Measurements from ENCODE around the gene TNFSF10.

Gene TNFSF10

GRCh38 chr3:172515130-172515918, 7.9 kb downstream of the TNFSF10 start:
- no peak for DNase-seq

GRCh38 chr3:172514678-172515077, 8.6 kb downstream of the TNFSF10 start:
- DNase-seq = no peak

GRCh38 chr3:172513488-172513887, 9.7 kb downstream of the TNFSF10 start:
- no peak for DNase-seq

GRCh38 chr3:172511783-172512762, 11.2 kb downstream of the TNFSF10 start:
- peak; percentile 66 for DNase-seq

- DNase-seq = no peak
Observed at GRCh38 chr3:172506094-172506493, 17.1 kb downstream of the TNFSF10 start.

GRCh38 chr3:172501540-172501939, 21.7 kb downstream of the TNFSF10 start:
- no peak for DNase-seq

DNA sequence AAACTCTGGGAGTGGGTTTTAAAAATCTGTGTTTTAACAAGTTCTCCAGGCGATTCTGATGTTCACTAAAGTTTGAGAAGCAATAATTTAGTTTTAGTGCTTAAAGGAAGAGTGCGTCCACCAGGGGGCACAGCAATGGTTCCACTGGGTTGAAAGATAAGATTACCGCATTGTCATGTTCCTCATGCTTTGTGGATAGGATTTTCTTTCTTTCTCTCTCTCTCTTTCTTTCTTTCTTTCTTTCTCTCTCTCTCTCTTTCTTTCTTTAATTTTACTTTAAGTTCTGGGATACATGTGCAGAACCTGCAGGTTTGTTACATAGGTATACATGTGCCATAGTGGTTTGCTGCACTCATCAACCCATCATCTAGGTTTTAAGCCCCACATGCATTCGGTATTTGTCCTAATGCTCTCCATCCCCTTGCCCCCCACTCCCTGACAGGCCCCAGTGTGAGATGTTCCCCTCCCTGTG, 33.0 kb downstream of the TNFSF10 start:
- peak; percentile 85 for DNase-seq

GRCh38 chr3:172478116-172478515, 45.1 kb downstream of the TNFSF10 start:
- DNase-seq = no peak

- DNase-seq = no peak
Observed at GRCh38 chr3:172476347-172476746, 46.9 kb downstream of the TNFSF10 start.

- DNase-seq = no peak
Observed at GRCh38 chr3:172475703-172476102, 47.5 kb downstream of the TNFSF10 start.

- no peak for DNase-seq
Observed at GRCh38 chr3:172471903-172472302, 51.3 kb downstream of the TNFSF10 start.

DNA sequence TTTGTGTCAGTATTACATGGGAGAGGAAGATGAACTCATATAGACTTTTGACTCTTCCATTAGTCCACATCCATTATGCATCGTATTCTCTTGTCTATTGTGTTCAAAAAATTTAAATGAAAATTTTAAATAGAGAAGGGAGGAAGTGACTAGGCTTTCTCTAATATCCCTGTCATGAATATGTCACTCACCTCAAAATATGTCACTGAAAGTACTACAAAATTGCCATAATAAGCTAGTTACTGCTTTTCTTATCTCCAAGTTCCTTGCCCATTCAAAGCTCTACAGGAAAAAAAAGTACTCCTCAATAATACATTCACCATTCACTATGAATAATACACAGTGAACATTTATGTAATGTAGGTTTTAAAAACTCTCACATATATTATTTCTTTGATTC, 52.6 kb downstream of the TNFSF10 start:
- no peak for DNase-seq

DNA sequence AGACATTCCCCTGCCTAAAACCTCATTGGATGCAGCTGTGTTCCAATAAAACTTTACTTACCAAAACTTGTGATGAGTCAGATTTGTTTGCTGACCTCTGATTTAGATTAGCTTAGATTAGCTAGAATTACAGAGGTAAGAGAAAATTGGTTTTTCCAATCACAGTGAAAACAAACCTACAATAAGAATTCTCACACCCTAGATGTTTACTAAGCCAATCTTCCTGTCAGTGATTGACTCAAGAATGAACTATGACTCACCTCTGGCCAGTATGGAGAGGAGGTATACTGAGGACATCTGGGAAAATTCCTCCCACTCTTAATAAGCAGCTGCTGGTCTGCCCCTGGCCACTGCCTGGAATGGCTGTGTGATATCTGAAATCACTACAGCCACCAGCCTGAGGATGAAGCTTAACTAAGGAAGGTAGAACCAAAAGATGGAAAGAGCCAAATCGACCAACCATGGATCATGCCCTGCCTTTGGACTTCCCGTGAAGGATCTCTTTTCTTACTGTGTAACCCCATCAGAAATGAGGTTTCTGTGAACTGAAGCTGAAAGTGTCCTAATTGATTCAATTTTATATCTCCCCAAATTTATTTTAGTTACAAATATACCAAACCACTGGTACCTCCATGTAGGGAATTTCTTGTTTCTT, 55.9 kb downstream of the TNFSF10 start:
- no peak for DNase-seq

DNA sequence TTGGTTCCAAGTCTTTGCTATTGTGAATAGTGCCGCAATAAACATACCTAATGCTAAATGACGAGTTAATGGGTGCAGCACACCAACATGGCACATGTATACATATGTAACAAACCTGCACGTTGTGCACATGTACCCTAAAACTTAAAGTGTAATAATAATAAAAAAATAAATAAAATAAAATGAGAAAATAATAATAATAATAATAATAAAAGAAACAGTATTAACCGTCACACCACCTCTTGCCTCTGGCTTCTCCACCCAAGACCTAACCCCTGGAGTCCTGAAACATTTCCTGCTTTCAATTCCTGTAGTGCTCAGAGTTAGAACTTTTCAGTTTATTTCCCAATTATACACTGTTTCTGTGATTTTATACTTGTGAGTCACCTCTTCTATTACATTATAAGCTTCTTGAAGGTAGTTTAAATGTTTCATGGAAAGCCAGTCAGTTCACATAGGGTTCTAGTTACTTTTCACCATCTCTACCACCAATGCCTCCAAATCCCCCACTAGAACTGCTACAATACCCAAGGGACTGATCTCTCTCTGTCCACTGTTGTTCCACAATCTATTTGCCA, 56.6 kb downstream of the TNFSF10 start:
- DNase-seq = no peak

DNA sequence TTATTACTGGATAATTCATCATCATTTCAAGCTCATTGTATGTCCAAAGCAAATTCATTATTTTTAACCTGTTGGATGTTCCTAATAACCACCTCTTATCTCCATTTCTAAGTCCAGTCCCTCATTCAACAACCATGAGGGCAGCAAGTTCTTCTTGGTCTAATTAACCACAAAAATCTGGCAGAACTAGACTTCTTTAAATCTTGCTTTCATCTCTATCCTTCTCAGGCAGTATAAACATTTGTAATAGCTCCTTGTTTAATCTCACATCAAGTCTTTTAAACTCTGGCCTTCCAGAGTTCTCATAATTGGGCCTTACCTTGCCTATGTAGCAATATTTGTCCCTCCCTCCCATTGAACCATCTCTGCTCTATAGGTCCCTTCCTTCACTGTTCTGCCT, 57.9 kb downstream of the TNFSF10 start:
- no peak for DNase-seq

- DNase-seq = no peak
Observed at GRCh38 chr3:172464306-172464705, 58.9 kb downstream of the TNFSF10 start.

GRCh38 chr3:172461530-172462138, 61.6 kb downstream of the TNFSF10 start:
- no peak for DNase-seq

DNA sequence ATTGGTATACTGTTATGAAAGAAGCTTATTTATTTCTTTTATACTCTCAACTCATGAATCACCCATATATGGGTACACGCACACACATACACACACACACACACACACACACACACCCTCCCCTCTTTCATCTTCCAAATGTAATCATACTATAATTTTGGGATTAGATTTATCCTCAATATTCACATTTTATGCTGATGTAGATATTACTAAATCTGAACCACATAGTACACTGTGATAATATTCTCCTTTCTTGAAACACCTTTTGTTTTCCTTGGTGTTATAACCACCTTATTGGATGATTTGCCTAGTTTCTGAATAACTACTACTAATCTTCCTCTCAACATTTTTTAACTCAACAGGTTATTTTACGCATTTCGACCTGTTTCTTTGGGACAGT, 66.8 kb downstream of the TNFSF10 start:
- DNase-seq = no peak

Data from stimulated activated CD4-positive, alpha-beta T cell treated with anti-CD3 and anti-CD28 coated beads, Interleukin-4, amount 100 ng/mL, for 24 hours (primary cell).